Body of pancreas (tissue), 4 donors: ENCODE measurements around the gene DDTL.

Experiments
- CTCF ChIP-seq, 7 experiments: fragments of 450-650 bp in 4 of 7; fragments of 200-600 bp in 3 of 7; sonication (generic) in 3 of 7; IDR thresholded peaks; one replicate each; pipeline ENCODE4 v1.5.1; 2016 to 2019; ENCODE audit warnings: antibody characterized with exemption in 7 of 7
- POLR2A ChIP-seq, 3 donors: fragments of 450-650 bp; IDR thresholded peaks; one replicate each; pipeline ENCODE4 v1.6.1; 2016; ENCODE audit warnings: antibody characterized with exemption in 3 of 3, mild to moderate bottlenecking in 2 of 3

GRCh38 chr22:24006207-24006913 lies 39.7 kb downstream of the DDTL start:
- TF ChIP-seq CTCF (IDR thresholded peaks at IDR 0.05), result no peak
- no peak for TF ChIP-seq POLR2A (IDR thresholded peaks at IDR 0.05)
